T-cell (primary cell): Measurements from ENCODE around the gene CLPTM1. TPM values are rescaled to one million over a fixed set of nuclear protein-coding genes. Genes with fewer than 3 reads are reported as not detected.

Experiments used
- ATAC-seq, 4 experiments: fragments of 200-7000 bp in 3 of 4; fragments of 150-1000 bp in 1 of 4; cut with Tn5 transposase; replicated peaks in 1 of 4; 1 replicate in 3 of 4; 2 replicates in 1 of 4; pipeline ENCODE4 v1.10.0; 2021; ENCODE audit warnings: moderate library complexity in 3 of 4, mild to moderate bottlenecking in 2 of 4, moderate number of reproducible peaks in 1 of 4
- CTCF ChIA-PET, 2 donors: fragments of 300-600 bp; sonication (Branson Sonifier 250); formaldehyde crosslinking; loops; one replicate each; lab custom pipeline; 2022; ENCODE audit warnings: antibody characterized with exemption in 2 of 2; lab: Charles Lee
- POLR2A ChIA-PET, 2 donors: fragments of 300-600 bp; sonication (Branson Sonifier 250); formaldehyde crosslinking; loops; one replicate each; lab custom pipeline; 2022; ENCODE audit warnings: antibody characterized with exemption in 2 of 2; lab: Charles Lee
- DNase-seq, 35 experiments: peaks; one replicate each; pipeline versions ENCODE4 v3.0.0 to v3.0.0-alpha.2; 2013 to 2023
- H3K27ac ChIP-seq: one replicate; pipeline ENCODE4 v1.5.1; 2013; ENCODE audit warnings: low read length
- H3K27me3 ChIP-seq, 2 experiments: replicated peaks in 1 of 2; 1 replicate in 1 of 2; 2 replicates in 1 of 2; pipeline versions ENCODE4 v1.6.1 to v1.7.0; 2013; ENCODE audit warnings: low read length in 1 of 2, mixed read lengths in 1 of 2; ENCODE audit not compliant: control insufficient read depth in 2 of 2, insufficient read depth in 2 of 2; ENCODE audit errors: extremely low read depth in 1 of 2
- H3K36me3 ChIP-seq, 2 donors: 1 replicate in 1 of 2; 2 replicates in 1 of 2; pipeline versions ENCODE4 v1.6.1 to v1.7.0; 2013; ENCODE audit warnings: low read length in 1 of 2; ENCODE audit not compliant: control insufficient read depth in 2 of 2, insufficient read depth in 1 of 2; ENCODE audit errors: extremely low read depth in 1 of 2
- H3K4me1 ChIP-seq, 2 experiments: 1 replicate in 1 of 2; 2 replicates in 1 of 2; pipeline versions ENCODE4 v1.6.1 to v1.7.0; 2013; ENCODE audit warnings: low read length in 2 of 2, mixed read lengths in 1 of 2; ENCODE audit not compliant: insufficient read depth in 2 of 2, control insufficient read depth in 1 of 2; ENCODE audit errors: extremely low read depth in 1 of 2
- H3K4me3 ChIP-seq, 2 donors: 1 replicate in 1 of 2; 2 replicates in 1 of 2; pipeline versions ENCODE4 v1.5.1 to v1.7.0; 2013; ENCODE audit warnings: mild to moderate bottlenecking in 2 of 2, low read length in 1 of 2, moderate library complexity in 1 of 2; ENCODE audit not compliant: control insufficient read depth in 1 of 2; ENCODE audit errors: extremely low read depth in 1 of 2
- H3K9me3 ChIP-seq: 2 replicates; pipeline ENCODE4 v1.7.0; 2013
- H3K27ac Mint-ChIP-seq, 2 donors: one replicate each; pipeline ENCODE4 v1.8.0; 2020 to 2021; ENCODE audit warnings: mild to moderate bottlenecking in 2 of 2, mixed read lengths in 2 of 2
- H3K27me3 Mint-ChIP-seq, 2 donors: one replicate each; pipeline ENCODE4 v1.8.0; 2021 to 2022; ENCODE audit warnings: mixed read lengths in 2 of 2
- H3K36me3 Mint-ChIP-seq: one replicate; pipeline ENCODE4 v1.8.0; 2021; ENCODE audit warnings: mixed read lengths
- H3K4me1 Mint-ChIP-seq, 3 donors: one replicate each; pipeline ENCODE4 v1.8.0; 2020 to 2022; ENCODE audit warnings: mixed read lengths in 3 of 3, mild to moderate bottlenecking in 1 of 3
- H3K4me3 Mint-ChIP-seq, 3 donors: one replicate each; pipeline ENCODE4 v1.8.0; 2020 to 2022; ENCODE audit warnings: mild to moderate bottlenecking in 3 of 3, mixed read lengths in 3 of 3, moderate library complexity in 3 of 3
- H3K9me3 Mint-ChIP-seq, 3 donors: one replicate each; pipeline ENCODE4 v1.8.0; 2020 to 2022; ENCODE audit warnings: mixed read lengths in 3 of 3
- WGBS: methylation state at CpG from one replicate; pipeline ENCODE4 v1.1.5; 2013; ENCODE audit warnings: missing lambda C conversion rate; ENCODE audit not compliant: insufficient coverage; 5-methylcytosine and 5-hydroxymethylcytosine counted together
- total RNA-seq, 35 experiments: library from RNA in 6 of 35; stranded (reverse) in 6 of 35; fragments of 120-200 nt in 1 of 35; gene quantifications; one replicate each; pipeline versions ENCODE4 v1.2.1 to v1.2.4 and lab custom pipeline; 2013 to 2026

Gene CLPTM1
- total RNA-seq: 100 to 1,000 TPM in 1 of 5 donors, 10 to 100 TPM in 4; 64.0 to 103 (median 87.6) TPM
- 33.4 TPM for total RNA-seq (2013)
- total RNA-seq (lab: John Stamatoyannopoulos, UW): 42.9 to 85.7 (median 59.5) reads per million in 29 experiments

- Histone ChIP-seq H3K27ac (peak within 1 kb of the TSS; percentile 90), H3K36me3 (peaks cover 0 to 9% of the 10 kb centered on the region in 2 donors), H3K4me1 (peaks cover 10 to 54% of the 10 kb centered on the region in 2 experiments), H3K4me3 (peak within 1 kb of the TSS; percentile 69 to 100), H3K9me3 (no peaks in the 10 kb centered on the region), H3K27me3 (no peaks in the 10 kb centered on the region)
- H3K36me3 Mint-ChIP-seq: peaks cover 5% of the 10 kb centered on the region
- peak within 1 kb of the TSS; percentile 98 for H3K27ac Mint-ChIP-seq
- H3K27me3 Mint-ChIP-seq: no peaks in the 10 kb centered on the region
- peak; percentile 92 to 95 (median 95) for ATAC-seq
- POLR2A ChIA-PET: interaction anchor here in 1 of 2 donors (0.5 to 0.8 kb wide), 4 partner anchors 23 to 183 kb away, joined by 3 to 4 read pairs (median 4); no protein-coding TSS in a partner anchor
- H3K4me3 Mint-ChIP-seq: peak within 1 kb of the TSS; percentile 95 to 98 (median 97)
- no peaks in the 10 kb centered on the region for H3K9me3 Mint-ChIP-seq
- under 1% methylated on average over 63 of the region's 65 CpGs for WGBS
- CTCF ChIA-PET: interaction anchor here in 1 of 2 donors (0.5 to 1.3 kb wide), 4 partner anchors 17 to 185 kb away, joined by 3 to 5 read pairs (median 4); no protein-coding TSS in a partner anchor
- H3K4me1 Mint-ChIP-seq: peaks cover 51 to 56% (median 53%) of the 10 kb centered on the region in 3 donors
- peak; percentile 90 to 98 (median 96) for DNase-seq
These were observed at the start of gene CLPTM1 for GRCh38 chr19:44954649-44955504. Gene CLPTM1 (plus strand): TSS chr19:44955380. CDS start chr19:44955396, 16 bp downstream.

- ChIA-PET POLR2A (interaction anchor here (0.6 to 0.8 kb wide), 4 partner anchors 10 to 123 kb away, joined by 3 to 17 read pairs (median 4); no protein-coding TSS in a partner anchor), CTCF (interaction anchor here (0.6 to 0.8 kb wide), 2 partner anchors 49 to 280 kb away, joined by 3 to 5 read pairs; no protein-coding TSS in a partner anchor)
- Histone ChIP-seq H3K27me3 (peaks cover 0 to 51% of the 10 kb centered on the region in 2 experiments), H3K4me3 (no peak within 1 kb of the TSS), H3K36me3 (peaks cover 6 to 14% of the 10 kb centered on the region in 2 donors), H3K9me3 (no peaks in the 10 kb centered on the region), H3K27ac (no peak within 1 kb of the TSS), H3K4me1 (peaks cover 0 to 17% of the 10 kb centered on the region in 2 experiments)
- Mint-ChIP-seq H3K36me3 (peaks cover 7% of the 10 kb centered on the region), H3K4me3 (peak within 1 kb of the TSS in 1 of 3 donors; percentile 43), H3K4me1 (peaks cover 8 to 12% (median 8%) of the 10 kb centered on the region in 3 donors), H3K27me3 (peaks cover 19 to 23% of the 10 kb centered on the region in 2 donors), H3K27ac (no peak within 1 kb of the TSS), H3K9me3 (no peaks in the 10 kb centered on the region)
- 5% methylated on average over 16 of the region's 20 CpGs for WGBS
- ATAC-seq (no peak), DNase-seq (no peak)
These were observed 49.6 kb upstream of the CLPTM1 start, which contains the start of gene APOE for GRCh38 chr19:44905437-44906160. Gene APOE (plus strand): TSS chr19:44905796. CDS start chr19:44906625, 829 bp downstream.

- 94% methylated on average over 11 of the region's 12 CpGs for WGBS
- peaks cover 5% of the 10 kb centered on the region for H3K36me3 Mint-ChIP-seq
- H3K9me3 ChIP-seq: no peaks in the 10 kb centered on the region
- no peak overlapping the region for H3K27ac Mint-ChIP-seq
- H3K27me3 ChIP-seq: peaks cover 0 to 67% of the 10 kb centered on the region in 2 experiments
- H3K4me3 ChIP-seq: no peak overlapping the region
- ATAC-seq (no peak), DNase-seq (no peak)
- peaks cover 0 to 17% of the 10 kb centered on the region in 2 experiments for H3K4me1 ChIP-seq
- ChIA-PET POLR2A (interaction anchor here in 1 of 2 donors (0.6 kb wide), 1 partner anchor 298 kb away, joined by 3 read pairs; no protein-coding TSS in a partner anchor), CTCF (no interaction called here)
- H3K36me3 ChIP-seq: peaks cover 0 to 5% of the 10 kb centered on the region in 2 donors
- H3K27me3 Mint-ChIP-seq: peaks cover 28 to 35% of the 10 kb centered on the region in 2 donors
- no peak overlapping the region for H3K27ac ChIP-seq
- H3K9me3 Mint-ChIP-seq: no peaks in the 10 kb centered on the region
- no peak overlapping the region for H3K4me3 Mint-ChIP-seq
- H3K4me1 Mint-ChIP-seq: peaks cover 8 to 12% (median 8%) of the 10 kb centered on the region in 3 donors
These were observed 47.6 kb upstream of the CLPTM1 start for GRCh38 chr19:44907613-44908012.

GRCh38 chr19:44908074-44908835 lies 46.9 kb upstream of the CLPTM1 start:
- Mint-ChIP-seq H3K27ac (no peak overlapping the region), H3K4me3 (no peak overlapping the region), H3K36me3 (peaks cover 3% of the 10 kb centered on the region), H3K9me3 (no peaks in the 10 kb centered on the region), H3K27me3 (peaks cover 32 to 41% of the 10 kb centered on the region in 2 donors), H3K4me1 (peaks cover 8 to 12% (median 8%) of the 10 kb centered on the region in 3 donors)
- no peaks in the 10 kb centered on the region for H3K9me3 ChIP-seq
- CTCF ChIA-PET: no interaction called here
- DNase-seq (no peak), ATAC-seq (no peak)
- H3K27ac ChIP-seq: no peak overlapping the region
- peaks cover 0 to 74% of the 10 kb centered on the region in 2 experiments for H3K27me3 ChIP-seq
- peaks cover 0 to 17% of the 10 kb centered on the region in 2 experiments for H3K4me1 ChIP-seq
- no peak overlapping the region for H3K4me3 ChIP-seq
- WGBS: 97% methylated on average over 38 of the region's 46 CpGs
- POLR2A ChIA-PET: interaction anchor here in 1 of 2 donors (0.6 kb wide), 1 partner anchor 298 kb away, joined by 3 read pairs; no protein-coding TSS in a partner anchor
- H3K36me3 ChIP-seq: no peaks in the 10 kb centered on the region

- H3K4me1 Mint-ChIP-seq: peaks cover 7 to 12% (median 8%) of the 10 kb centered on the region in 3 donors
- H3K9me3 Mint-ChIP-seq: no peaks in the 10 kb centered on the region
- peaks cover 32 to 46% of the 10 kb centered on the region in 2 donors for H3K27me3 Mint-ChIP-seq
- Histone ChIP-seq H3K9me3 (no peaks in the 10 kb centered on the region), H3K4me1 (peaks cover 0 to 14% of the 10 kb centered on the region in 2 experiments), H3K36me3 (no peaks in the 10 kb centered on the region), H3K27me3 (peaks cover 0 to 77% of the 10 kb centered on the region in 2 experiments), H3K4me3 (no peak overlapping the region), H3K27ac (no peak overlapping the region)
- DNase-seq: no peak
- ATAC-seq: no peak
- 93% methylated on average over 44 of the region's 44 CpGs for WGBS
- H3K36me3 Mint-ChIP-seq: no peaks in the 10 kb centered on the region
- H3K4me3 Mint-ChIP-seq: no peak overlapping the region
- POLR2A ChIA-PET: no interaction called here
- H3K27ac Mint-ChIP-seq: no peak overlapping the region
- CTCF ChIA-PET: no interaction called here
These were observed 46.3 kb upstream of the CLPTM1 start for GRCh38 chr19:44908836-44909261.
